Measurements from ENCODE around the gene IL22.

Gene IL22

DNA sequence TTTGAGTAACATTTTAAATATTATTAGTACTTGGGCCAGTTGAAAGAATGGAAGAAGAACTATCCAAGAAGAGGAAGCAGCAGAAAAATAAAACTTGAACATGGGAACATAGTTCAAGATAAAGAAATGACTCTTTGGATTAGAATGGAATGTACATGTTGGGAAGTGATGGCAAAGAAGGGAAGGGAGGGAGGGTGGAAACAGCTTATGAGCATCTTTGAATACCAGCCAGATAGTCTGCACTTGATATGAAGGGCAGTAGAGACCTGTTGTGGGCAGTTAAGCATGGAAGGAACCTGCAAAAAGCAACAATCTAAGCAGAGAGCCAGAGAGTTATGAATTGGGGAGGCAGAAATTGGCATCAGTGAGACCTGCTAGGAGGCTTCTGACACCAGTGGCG, 10.0 kb upstream of the IL22 start:
- DNase-seq: no peak

DNA sequence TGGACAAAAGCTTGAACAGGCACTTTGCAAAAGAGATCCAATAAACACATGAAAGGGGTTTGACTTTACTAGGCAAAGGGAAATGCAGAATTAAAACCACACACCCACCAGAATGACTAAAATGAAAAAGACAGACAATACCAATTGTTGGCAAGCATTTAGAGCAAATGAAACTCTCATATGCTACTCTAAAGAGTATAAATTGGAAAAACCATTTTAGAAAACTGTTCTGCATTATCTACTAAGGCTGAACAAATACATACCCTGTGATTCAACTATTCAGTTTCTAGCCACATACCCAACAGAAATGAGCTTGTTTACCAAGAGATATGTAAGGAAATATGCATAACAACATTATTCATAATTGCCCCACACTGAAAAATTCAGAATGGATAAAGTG, 8.5 kb upstream of the IL22 start:
- no peak for DNase-seq

GRCh38 chr12:68260153-68260552, 6.7 kb upstream of the IL22 start:
- no peak for DNase-seq

DNA sequence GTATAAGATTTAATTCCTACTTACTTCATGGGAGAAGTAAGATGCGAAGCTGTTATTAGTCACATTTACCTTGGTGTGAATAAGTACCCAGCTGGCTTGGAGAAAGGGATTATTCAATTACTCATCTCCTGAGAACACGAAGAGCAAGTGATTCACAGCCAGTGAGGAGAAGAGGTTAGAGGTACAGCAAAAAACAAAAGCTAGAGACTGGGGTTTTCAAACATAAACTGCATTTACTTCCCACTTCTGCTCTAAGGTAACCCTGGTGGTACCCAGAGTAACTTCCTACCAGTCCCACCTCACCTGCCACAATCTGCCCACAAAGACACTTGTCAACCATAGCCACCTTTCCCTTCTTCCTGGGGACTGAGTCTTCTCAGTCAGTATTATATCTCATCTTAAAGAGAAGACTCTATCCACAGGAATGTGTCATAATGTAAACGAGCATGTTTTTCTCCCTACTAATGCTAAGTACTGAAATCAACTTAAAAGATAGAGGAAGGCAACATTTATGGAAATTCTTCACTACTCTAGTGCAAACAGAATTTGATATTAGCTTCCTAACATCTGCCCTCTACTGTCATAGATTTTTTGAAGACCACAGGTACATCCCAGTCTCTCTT, 6.0 kb upstream of the IL22 start:
- DNase-seq: no peak

DNA sequence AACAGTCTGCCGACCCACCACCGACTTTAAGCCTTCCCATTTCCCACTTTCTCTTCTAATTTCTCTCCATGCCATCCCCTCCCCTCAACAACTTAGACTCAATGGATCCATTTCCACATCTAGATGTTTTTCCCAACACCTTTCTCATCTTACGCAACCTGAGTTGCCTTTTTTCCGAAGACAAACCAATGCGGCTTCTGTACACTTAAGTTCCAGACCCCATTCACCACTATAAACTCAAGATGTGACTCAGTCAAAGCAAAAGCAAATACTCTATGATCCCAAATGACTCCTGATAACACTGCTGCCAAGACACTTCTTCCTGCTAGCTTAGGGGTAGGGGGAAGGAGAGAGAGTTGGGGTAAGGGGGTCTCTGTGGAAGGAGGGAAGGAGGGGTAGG, 1.3 kb downstream of the IL22 start:
- DNase-seq: no peak

GRCh38 chr12:68250454-68250853, 3.0 kb downstream of the IL22 start:
- DNase-seq: no peak

GRCh38 chr12:68247785-68248184, 5.6 kb downstream of the IL22 start:
- DNase-seq: no peak

DNA sequence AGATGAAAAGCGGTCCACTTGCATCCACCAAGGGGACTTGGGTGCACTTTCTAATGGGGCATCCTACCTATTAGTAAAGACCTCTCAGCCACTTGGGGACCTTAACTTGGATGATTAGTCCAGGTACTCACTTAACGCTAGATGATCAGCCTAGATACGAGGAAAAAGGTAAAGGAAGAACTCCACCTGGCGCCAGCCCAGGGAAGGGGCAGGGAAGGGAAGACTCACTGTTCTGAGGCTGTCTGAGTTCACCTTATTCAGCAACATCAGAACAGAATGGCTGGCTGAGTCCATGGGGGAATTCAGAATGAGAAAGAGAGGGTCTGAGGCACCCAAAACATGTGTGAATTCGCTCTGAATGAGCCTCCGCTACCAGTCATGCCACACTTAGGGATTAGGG, 7.1 kb downstream of the IL22 start:
- DNase-seq: no peak

DNA sequence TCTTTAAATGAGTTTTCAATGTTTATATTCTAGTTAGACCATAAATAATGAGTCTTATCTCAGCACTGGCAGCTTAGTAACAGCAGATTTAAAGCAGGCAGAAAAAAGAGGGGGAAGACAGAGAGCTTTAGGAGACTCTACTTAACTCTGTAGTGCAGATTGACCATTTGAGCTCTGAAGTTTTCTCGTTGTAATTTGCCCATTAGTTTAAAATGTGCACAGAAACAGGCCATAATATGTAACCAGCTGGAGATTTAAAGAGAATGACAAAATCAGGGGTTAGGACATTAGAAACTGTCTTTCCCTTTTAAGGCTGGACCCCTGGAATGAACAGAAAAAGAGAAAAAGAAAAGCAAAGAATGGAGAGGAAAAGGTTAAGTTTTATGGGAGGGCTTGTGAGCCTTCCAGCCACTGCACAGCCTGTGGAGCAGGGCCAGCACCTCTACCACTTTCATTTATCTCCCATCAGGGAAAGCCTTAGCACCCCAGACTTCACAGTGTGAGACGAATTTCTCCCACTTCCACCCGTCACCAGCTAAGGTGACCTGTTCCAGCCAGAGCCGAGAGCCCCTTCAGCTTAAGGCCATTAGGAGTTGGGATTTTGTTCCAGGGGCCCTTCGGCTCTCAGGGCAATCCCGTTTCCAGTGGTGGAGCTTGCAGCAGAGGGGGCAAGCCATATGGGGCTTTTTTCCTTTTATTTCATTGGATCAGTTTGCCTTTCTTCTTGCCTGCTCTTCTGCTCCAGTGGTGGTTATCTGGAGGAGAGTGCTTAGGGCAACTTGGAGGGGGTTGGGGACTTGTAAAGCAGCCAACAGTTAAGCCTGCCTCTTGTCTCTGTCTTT, 8.0 kb downstream of the IL22 start:
- no peak for DNase-seq

DNA sequence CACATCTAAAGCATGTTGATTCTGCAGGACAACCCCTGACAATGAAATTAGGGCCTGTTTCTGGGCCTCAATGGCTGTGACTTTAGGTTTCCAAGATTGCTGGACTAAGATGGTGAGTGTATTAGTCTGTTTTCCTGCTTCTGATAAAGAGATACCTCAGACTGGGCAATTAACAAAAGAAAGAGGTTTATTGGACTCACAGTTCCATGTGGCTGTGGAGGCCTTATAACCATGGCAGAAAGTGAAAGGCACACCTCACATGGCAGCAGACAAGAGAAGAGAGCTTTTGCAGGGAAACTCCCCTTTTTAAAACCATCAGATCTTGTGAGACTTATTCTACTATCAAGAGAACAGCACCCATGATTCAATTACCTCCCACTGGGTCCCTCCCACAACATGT, 10.6 kb downstream of the IL22 start:
- DNase-seq: no peak

GRCh38 chr12:68240975-68241374, 12.4 kb downstream of the IL22 start:
- no peak for DNase-seq

- no peak for DNase-seq
Observed at GRCh38 chr12:68240079-68240478, 13.3 kb downstream of the IL22 start.

DNA sequence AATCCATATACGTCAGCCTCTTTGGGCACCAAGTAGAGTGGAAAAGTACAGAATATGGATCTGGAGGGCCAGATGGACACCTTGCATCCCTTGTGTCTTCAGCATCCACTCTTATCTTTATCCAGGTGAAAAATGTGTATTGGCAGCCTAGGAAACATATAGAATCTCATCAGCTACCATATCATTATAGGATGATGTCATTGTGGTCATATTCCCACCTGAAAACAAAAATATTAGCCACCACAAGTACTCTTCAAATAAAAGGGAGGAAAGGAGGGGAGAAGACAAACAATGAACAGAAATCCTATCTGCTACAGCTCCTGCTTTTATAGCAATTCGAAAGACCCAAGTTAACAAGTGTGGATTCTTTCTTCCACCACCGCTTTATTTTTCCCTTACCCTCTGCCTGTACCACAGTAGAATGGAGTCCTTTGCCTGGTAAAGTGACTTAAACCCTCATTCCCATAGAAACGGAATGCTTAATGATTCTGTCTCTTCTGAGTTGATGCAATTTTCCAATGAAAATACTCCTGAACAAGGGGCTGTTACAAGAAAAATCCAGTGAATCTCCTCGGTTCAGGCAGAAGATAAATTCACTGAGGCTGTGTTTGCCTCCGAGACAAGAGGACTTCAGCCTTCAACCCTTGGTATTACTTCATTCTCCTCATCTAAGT, 14.0 kb downstream of the IL22 start:
- DNase-seq: no peak

DNA sequence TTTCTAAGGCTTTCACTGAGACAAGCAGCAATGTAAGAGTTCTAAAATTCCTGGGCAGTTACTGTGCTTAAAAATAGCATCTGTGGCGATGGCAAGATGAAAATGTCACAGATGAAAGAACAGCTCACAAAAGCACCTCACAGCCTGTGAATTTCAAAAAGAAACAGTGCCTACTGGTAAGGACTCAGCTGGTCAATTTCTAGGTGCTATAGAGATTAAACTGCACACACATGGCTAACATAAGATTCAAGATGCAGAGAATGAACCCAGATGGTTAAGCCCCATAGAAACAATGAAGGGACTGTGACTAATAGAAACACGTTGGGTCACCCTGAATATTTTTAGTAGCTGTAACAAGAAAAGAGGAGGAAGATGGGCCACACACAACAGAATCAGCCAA, 15.8 kb downstream of the IL22 start:
- no peak for DNase-seq

- DNase-seq: no peak
Observed at GRCh38 chr12:68237078-68237477, 16.3 kb downstream of the IL22 start.

- no peak for DNase-seq
Observed at GRCh38 chr12:68236421-68237059, 16.9 kb downstream of the IL22 start.

DNA sequence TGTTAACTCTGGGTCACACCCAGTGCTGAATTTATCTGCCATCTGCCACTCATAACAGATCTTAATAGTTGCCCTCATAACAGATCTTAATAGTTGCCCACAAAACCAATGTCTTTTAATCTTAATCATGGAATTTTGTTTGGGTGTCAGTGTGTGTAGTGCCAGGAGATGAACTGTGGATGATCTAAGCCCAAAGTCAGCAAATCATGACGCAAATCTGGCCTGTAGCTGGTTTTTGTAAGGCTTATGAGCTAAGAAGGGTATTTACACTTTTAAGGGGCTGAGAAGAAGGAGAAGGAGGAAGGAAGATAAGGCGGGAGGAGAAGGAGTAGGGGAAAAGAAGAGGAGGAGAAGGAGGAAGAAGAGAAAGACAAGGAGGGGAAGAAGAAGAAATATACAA, 17.8 kb downstream of the IL22 start:
- no peak for DNase-seq

- DNase-seq: no peak
Observed at GRCh38 chr12:68234140-68234539, 19.3 kb downstream of the IL22 start.

DNA sequence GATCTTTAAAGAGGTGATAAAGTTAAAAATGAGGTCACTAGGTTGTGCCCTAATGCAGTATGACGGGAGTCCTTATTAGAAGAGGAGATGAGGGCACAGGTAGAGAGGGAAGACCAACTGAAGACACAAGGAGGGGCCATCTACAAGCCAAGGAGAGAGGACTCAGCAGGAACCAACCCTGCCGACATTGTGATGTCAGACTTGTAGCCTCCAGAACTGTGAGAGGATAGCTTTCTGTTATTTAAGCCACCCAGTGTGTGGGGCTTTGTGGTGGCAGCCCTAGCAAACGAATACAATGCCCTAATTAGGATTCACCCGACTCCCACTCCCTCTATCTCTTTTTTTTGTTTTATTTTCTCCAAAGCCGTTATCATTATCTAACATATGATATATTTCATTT, 19.9 kb downstream of the IL22 start:
- no peak for DNase-seq

- no peak for DNase-seq
Observed at GRCh38 chr12:68231691-68232090, 21.7 kb downstream of the IL22 start.

- no peak for DNase-seq
Observed at GRCh38 chr12:68231229-68231628, 22.2 kb downstream of the IL22 start.

DNA sequence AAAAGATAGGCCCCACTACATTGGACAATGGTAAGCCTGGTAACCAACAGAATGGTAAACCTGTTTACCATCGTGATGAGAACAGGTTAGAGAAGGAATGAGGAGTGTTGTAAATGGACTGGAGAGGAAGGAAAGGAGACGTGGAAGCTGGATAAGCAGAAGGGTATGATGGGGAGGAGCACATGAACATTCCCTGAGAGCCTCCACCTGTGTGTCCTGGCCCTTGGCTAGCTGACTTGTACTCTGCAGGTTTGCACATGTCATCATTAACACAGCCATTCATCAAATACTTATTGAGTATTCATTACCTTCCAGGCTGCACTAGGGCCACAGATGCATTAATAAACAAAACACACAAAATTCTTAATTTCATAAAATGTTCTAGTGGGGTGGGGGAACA, 23.4 kb downstream of the IL22 start:
- no peak for DNase-seq

GRCh38 chr12:68227356-68227755, 26.0 kb downstream of the IL22 start:
- DNase-seq: no peak
